Left lobe of liver (tissue), 2 donors: ENCODE measurements around the gene GALNT10. TPM values are rescaled to one million over a fixed set of nuclear protein-coding genes. Genes with fewer than 3 reads are reported as not detected.
A peak's percentile ranks its signal among the peaks of the same experiment; 100 is the strongest.

ENCODE experiments used
- ATAC-seq: fragments of 200-7000 bp; cut with Tn5 transposase; one replicate; pipeline ENCODE4 v1.9.1; 2020; ENCODE audit warnings: mild to moderate bottlenecking, moderate library complexity
- DNase-seq: peaks from one replicate; pipeline ENCODE4 v3.0.0-alpha.2; 2020; ENCODE audit warnings: low spot score
- total RNA-seq: library from RNA; stranded (reverse); gene quantifications from one replicate; pipeline ENCODE4 v1.2.1, GENCODE V29; 2021
- donor health status: DM: no; HTN: no; CAD: no; lungs with moderate emphysema.
- donor health status: DM: no; HTN: yes; CAD: no.

Gene GALNT10
- total RNA-seq, 1 donor from 2014 or later, result 7.8 TPM

- ATAC-seq (no peak), DNase-seq (no peak)
Observed at GRCh38 chr5:154201108-154201769, 10.7 kb downstream of the GALNT10 start.

DNA sequence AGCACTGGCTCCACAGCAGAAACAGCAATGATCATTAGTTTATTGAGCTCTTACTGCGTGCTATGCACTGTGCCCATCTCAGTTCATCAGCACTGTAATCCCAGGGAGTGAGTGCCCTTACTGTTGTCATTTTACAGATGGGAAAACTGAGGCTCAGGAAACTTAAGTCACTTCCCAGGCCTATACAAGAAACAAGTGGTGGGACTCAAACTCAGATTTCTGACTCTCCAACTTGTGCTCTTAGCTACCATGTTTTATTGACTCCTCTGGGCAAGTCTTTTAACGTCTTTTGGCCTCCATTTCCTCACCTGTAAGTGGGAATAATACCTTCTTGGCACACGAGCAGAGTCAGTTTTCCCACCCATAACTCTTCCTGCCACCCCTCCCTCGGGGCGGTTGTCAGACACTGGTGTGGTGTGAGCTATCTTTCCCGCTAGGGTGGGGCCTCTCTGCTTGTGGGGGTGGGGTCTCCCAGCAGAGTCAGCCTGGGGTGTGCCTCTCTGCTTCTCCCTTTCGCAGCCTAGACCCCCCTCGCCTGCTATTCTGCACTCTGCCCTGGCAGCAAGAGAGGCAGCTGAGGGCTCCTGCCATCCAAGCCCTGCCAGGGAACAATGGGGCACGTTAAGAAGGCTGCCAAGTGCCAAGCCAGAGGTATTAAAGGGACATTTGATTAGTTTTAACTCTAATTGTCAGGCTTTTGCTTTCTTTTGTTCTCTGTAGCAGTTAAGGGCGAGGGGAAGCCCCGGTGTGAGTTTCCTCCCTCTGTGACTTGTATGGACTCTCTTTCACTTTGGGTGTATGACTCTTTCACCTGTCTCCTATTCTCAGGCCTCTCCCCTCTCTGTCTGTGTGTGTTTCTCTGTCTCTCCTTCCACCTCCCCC is 12.1 kb downstream of the GALNT10 start:
- no peak for DNase-seq
- no peak for ATAC-seq

DNA sequence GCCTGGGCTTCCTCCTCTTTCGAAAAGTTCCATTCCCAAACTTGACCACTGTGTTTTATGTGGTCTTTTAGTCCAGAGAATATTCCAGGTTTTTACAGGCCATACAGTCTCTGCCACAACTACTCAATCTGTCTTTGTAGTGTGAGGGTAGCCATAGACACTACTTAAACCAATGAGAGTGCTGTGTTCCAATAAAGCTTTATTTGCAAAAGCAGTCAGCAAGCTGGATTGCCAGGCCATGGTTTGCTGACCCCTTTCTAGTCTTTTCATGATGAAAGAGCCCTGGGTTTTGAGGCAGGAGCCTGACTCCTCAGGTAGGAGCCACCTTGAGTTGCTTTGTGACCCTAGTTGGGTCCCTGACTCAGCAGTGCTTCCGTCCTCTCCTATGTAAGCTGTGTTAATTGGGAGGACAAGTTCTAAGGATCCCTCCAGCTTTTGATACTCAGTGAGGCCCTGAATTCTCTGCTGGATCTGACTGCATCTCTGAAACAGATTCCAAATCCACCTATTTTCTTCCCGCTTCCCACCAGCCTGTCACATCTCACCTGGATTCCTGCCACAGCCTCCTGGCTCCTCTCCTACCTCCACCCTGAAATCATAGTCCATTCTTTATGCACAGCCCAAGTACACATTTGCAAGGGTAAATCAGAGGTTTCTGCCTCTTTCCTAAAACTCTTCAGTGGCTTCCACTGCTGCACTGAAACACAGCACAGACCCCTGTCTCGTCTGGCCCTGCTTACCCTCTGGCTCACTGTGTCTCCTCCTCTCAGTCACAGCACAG is 13.5 kb downstream of the GALNT10 start:
- ATAC-seq (peak; percentile 88), DNase-seq (peak; percentile 59)

DNA sequence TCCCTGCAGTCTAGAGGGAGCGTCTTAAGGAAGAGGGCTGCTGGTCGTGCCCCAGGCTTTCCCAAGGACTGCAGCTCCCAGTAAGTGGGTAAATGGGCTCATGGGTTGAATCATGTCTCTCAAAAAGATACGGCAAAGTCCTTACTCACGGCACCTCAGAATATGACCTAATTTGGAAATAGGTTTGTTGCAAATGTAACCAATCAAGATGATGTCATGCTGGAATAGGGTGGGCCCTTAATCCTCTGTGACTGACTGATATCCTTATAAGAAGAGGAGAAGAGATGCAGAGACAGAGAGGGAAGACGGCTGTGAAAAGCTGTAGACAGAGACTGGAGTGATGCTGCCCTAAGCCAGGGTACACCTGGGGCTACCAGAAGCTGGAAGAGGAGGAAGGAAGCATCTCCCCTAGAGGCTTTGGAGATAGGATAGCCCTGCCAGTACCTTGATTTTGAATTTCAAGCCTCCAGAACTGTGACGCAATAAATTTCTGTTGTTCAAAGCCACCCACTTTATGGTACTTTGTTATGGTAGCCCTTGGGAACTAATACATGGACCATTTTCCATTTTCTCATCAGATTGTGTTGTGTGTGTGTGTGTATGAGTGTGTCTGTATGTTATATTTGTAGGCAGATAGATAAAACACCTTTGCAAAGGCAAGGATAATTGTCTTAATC is 15.0 kb downstream of the GALNT10 start:
- no peak for DNase-seq
- no peak for ATAC-seq

DNA sequence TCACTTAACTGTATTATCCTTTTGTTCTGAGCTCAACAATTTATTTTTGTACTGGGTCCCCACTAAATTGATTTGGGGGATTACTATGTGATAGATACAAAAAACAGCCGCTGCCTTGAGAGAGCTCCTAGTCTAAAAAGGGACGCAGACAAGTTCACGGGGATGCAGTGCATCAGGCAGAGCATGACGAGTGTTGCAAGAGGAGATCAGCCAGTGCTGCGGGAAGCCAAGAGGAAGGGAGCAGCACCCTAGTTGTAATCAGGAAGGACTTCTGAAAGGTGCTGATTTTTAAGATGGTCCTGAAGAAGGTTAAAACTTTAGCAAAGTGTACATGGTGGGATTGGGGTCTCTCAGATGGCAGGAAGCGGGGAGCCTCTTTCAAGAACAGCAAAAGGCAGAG is 15.8 kb downstream of the GALNT10 start:
- ATAC-seq, result no peak
- no peak for DNase-seq

DNA sequence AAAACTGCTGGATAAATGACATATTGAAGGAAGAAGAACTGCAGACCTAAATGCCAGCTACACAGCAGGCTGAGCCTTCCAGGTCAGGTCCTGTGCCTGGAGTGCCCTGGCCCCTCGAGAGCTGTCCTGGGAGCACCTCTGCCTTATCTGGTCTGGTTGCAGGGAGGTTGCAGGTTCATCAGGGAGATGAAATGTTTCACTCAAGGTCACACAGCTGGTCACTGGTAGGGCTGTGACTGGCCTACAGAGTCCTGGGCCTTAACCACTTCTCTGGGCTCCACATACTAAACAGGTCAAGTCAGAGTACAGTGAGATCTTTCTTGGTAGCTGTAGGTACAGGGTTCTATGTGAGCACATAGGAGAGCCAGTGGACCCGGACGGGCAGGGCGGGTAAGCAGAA is 16.7 kb downstream of the GALNT10 start:
- no peak for DNase-seq
- ATAC-seq, result no peak

DNA sequence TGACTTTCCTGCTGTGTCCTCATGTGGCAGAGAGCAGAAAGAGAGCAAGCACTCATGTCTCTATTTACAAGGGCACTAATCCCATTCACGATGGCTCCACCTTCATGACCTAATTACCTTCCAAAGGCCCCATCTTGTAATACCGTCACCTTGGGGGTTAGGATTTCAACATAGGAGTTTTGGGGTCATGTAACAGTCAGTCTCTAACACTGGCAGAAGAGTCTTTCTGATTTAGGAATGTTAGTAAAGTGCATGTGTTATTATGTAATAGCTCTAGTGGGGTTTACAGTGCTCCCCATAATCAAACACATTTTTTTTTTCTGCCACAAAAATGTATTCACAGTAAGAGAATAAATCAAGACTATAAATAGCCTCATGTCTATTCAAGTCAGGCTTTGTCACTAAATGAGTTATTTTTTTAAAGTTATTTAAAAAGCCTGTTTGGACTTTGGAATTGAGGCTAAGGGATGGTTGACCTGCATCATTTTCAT is 19.1 kb downstream of the GALNT10 start:
- ATAC-seq (peak; percentile 32), DNase-seq (no peak)

- no peak for ATAC-seq
- no peak for DNase-seq
Observed at GRCh38 chr5:154210163-154210562, 19.6 kb downstream of the GALNT10 start.

GRCh38 chr5:154211641-154212390 is 21.3 kb downstream of the GALNT10 start:
- ATAC-seq (no peak), DNase-seq (no peak)

DNA sequence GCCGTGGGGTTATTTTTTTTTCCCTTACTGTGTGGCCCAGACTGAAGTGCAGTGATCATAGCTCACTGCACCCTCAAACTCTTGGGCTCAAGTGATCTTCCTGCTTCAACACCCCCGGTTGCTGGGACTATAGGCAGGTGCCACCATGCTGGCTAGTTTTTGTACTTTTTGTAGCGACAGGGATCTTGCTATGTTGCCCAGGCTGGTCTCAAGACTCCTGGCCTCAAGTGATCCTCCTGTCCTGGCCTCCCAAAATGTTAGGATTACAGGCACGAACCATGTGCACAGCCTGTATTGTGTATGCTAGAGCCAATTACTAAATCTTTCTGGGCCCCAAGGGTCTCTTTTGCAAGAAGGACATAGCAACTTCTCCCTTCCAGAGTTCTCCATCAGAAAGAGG is 23.1 kb downstream of the GALNT10 start:
- no peak for ATAC-seq

GRCh38 chr5:154214371-154215106 is 24.0 kb downstream of the GALNT10 start:
- no peak for ATAC-seq

More for the DNA sequence above, 23.1 kb downstream of the GALNT10 start:
- DNase-seq, result no peak

DNA sequence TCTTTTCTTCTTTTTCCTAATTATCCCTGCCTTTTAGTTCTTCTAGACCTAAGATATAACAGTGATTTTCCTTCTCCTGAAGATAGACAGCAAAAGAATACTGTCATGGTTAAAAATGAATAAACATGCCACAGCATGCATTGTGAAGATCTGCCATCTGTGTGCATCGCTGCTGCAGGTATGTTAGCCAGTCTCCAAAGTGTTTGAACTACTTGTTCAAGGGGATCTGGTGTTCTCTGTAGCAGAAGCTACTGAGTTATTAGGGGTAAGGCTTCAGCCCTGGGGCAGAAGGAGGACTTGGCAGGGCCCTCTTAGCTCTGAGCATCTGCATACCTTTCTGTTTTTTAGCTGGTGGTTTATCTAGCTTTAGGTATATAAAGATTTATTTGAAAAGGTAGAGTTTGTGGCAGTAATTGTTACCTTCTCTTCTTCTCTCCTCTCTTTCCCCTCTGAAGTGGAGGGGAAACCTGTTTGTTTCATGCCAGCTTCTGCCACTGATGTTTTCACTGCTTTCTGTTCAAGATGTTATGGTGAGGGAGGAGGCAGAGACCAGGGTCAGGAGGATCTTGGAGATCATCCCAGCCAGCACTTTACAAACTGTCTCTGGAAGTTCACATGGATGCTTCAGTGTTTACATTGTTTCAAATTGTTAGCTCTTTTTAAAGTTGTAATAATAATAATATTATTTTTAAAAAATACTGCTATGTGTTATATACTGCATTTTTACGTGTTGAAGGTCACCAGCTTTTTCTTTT is 25.2 kb downstream of the GALNT10 start:
- DNase-seq (no peak), ATAC-seq (no peak)

More at GRCh38 chr5:154214371-154215106, 24.0 kb downstream of the GALNT10 start:
- no peak for DNase-seq

GRCh38 chr5:154217462-154217861 is 26.9 kb downstream of the GALNT10 start:
- DNase-seq (no peak), ATAC-seq (no peak)

DNA sequence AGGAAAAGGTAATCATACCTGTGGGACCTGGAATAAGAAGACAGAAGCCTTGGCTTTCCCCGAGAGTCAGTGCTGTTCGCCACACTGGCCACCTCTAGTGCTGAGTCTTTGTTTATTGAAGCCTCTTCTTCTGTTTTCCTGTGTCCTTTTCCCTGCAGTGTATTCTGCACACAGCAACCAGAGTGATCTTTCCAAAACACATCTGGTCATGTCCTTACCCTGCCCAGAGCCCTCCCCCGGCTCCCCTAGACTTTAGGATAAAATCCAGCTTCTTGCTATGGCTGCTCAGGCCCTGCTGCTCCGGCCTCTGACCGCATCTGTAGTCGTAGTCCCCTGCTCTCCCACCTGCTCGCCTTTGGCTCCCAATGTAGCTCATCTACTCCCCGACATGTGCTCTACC is 28.3 kb downstream of the GALNT10 start:
- no peak for ATAC-seq
- no peak for DNase-seq

DNA sequence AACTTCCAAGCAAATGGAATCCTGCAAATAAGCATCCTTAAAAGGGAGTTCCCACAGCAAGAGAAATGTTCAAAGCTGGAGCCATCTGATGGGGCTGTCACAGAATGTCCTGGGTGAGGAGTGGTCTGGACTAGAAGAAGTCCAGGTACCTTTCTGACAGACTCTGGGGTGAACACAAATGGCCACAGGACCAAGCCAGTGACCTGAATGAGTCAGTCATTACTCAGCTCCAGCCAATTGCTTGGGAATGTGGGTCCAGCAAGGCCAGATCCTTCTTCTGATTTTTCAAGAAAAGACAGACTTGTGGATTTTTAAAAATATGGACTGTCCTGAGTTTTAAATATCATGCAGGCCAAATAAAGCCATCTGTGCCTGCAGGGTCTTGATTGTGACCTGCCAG is 30.1 kb downstream of the GALNT10 start:
- ATAC-seq (no peak), DNase-seq (no peak)

DNA sequence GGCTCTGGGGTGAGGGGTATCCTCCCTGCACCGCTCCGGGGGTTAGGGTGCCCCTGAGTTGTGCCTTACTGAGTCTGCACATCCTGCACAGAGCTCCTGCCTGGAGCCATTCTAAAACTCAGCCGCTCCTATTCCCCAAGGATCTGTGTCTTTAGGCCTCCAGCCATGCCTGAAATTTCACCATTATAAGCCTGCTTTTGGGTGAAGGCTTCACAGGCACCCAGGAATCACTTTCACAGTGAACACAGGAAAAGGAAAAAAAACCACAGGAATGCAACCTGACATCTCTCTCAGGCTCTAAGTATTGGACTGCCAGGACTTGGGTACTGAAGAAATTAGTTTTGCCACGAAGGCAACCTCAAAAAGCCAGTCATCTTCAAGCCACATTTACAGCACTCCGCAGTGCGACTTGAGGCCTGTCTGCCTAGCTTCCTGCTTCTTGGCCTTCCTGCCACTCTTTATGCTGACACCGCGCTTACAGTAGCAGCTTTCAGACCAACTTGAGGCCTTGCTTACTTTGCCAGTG is 30.9 kb downstream of the GALNT10 start:
- DNase-seq (no peak), ATAC-seq (peak; percentile 66)

GRCh38 chr5:154222414-154222813 is 31.9 kb downstream of the GALNT10 start:
- ATAC-seq, result no peak

DNA sequence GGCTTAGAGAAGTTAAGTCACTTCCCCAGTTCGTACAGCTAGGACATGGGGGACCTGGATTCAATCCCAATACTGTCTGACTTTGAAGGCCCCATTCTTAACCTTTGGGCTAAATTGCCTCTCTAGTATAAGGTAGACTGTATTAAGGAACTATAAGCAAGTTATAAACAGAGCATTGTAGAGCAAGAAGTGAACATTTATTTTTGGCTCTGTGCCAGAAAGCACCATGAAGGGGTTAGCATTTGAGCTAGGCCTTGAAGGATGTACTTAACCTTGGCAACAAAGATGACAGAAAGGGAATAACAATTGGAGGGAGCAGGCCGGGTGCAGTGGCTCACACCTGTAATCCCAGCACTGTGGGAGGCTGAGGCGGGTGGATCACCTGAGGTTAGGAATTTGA is 32.8 kb downstream of the GALNT10 start:
- ATAC-seq (no peak), DNase-seq (no peak)

More at GRCh38 chr5:154222414-154222813, 31.9 kb downstream of the GALNT10 start:
- no peak for DNase-seq
